HG03469 (cell line): ENCODE results near the gene TUBA3D.
"Not testable (repeated sequence)": the region's sequence is repeated elsewhere in the genome, so short reads cannot be mapped to it uniquely, and the experiment has no call there.

Source experiments
- ATAC-seq: cut with Tn5 transposase; IDR thresholded peaks from one replicate; pipeline ENCODE4 v1.9.1; 2021; ENCODE audit warnings: mild to moderate bottlenecking, moderate library complexity, moderate number of reproducible peaks; ENCODE audit not compliant: unreplicated experiment

TUBA3D gene

DNA sequence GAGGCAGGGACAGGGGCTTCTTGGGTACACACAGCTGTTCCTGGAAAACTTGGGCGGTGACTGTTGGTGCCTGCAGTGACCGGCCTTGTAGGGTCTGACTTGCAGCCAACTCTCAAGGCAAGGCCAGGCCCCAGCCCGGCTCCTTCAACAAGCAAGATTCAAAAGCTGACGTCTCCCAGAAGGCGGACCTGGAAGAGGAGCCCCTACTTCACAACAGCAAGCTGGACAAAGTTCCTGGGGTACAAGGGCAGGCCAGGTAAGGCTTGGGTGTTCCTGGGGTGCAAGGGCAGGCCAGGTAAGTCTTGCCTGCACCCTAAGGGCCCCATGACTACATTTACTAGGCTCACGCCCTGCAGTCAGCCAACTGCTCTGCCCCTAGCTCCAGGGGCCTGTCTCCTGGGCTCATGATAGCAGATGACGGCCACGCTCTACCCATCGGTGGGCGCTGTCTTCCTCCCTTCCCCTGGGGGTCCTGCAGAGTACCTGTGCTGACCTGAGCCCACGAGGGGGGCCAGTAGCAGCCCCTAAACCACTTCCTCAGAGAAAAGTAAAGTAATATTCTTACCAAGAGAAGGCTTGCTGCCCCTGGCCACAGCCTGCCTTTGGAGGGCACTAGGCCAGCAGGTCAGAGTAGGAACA is 55.7 kb downstream of the TUBA3D start:
- ATAC-seq, result not testable (repeated sequence)
